ENCODE measurements around the gene TDO2.

The TDO2 gene

GRCh38 chr4:155883895-155884294, 19.6 kb upstream of the TDO2 start:
- no peak for TF ChIP-seq EZH2phosphoT487 (IDR thresholded peaks at IDR 0.05; ENCODE audit: borderline replicate concordance)
- no peak for TF ChIP-seq CTCF (conservative IDR thresholded peaks at IDR 0.05; ENCODE audit: low read length)
- H3K4me2 ChIP-seq (ENCODE audit: low read depth, low read length, poor library complexity, severe bottlenecking), result no peak overlapping the region
- no peaks in the 10 kb centered on the region for H3K79me2 ChIP-seq (ENCODE audit: insufficient read depth, low read length)
- no peak overlapping the region for H3K9ac ChIP-seq (ENCODE audit: low read depth, low read length, poor library complexity, severe bottlenecking)
- H3K36me3 ChIP-seq (ENCODE audit: insufficient read depth, low read length), result no peaks in the 10 kb centered on the region
- H2AFZ ChIP-seq (ENCODE audit: low read length), result no peak overlapping the region
- H4K20me1 ChIP-seq (ENCODE audit: insufficient read depth, low read length, poor library complexity, severe bottlenecking), result no peaks in the 10 kb centered on the region
- no peaks in the 10 kb centered on the region for H3K9me3 ChIP-seq (ENCODE audit: insufficient read depth, low read depth, low read length)
- no peaks in the 10 kb centered on the region for H3K9me2 ChIP-seq (replicated peaks; ENCODE audit: low read depth, low read length)
- H3F3A ChIP-seq (ENCODE audit: low read depth), result no peaks in the 10 kb centered on the region
- H3K4me3 ChIP-seq (ENCODE audit: low read length, poor library complexity, severe bottlenecking), result no peak overlapping the region
- H3K27me3 ChIP-seq (ENCODE audit: insufficient read depth, low read length, poor library complexity, severe bottlenecking), result no peaks in the 10 kb centered on the region
- H3K4me1 ChIP-seq (ENCODE audit: insufficient read depth, low read length, poor library complexity, severe bottlenecking), result no peaks in the 10 kb centered on the region

GRCh38 chr4:155885666-155886065, 17.8 kb upstream of the TDO2 start:
- Histone ChIP-seq H3K4me2 (ENCODE audit: low read depth, low read length, poor library complexity, severe bottlenecking) (no peak overlapping the region), H3K4me1 (ENCODE audit: insufficient read depth, low read length, poor library complexity, severe bottlenecking) (no peaks in the 10 kb centered on the region), H3K9me2 (replicated peaks; ENCODE audit: low read depth, low read length) (no peaks in the 10 kb centered on the region), H4K20me1 (ENCODE audit: insufficient read depth, low read length, poor library complexity, severe bottlenecking) (no peaks in the 10 kb centered on the region), H3F3A (ENCODE audit: low read depth) (no peaks in the 10 kb centered on the region), H3K9ac (ENCODE audit: low read depth, low read length, poor library complexity, severe bottlenecking) (no peak overlapping the region), H3K79me2 (ENCODE audit: insufficient read depth, low read length) (no peaks in the 10 kb centered on the region), H3K9me3 (ENCODE audit: insufficient read depth, low read depth, low read length) (no peaks in the 10 kb centered on the region), H3K4me3 (ENCODE audit: low read length, poor library complexity, severe bottlenecking) (no peak overlapping the region), H3K27me3 (ENCODE audit: insufficient read depth, low read length, poor library complexity, severe bottlenecking) (no peaks in the 10 kb centered on the region), H3K36me3 (ENCODE audit: insufficient read depth, low read length) (no peaks in the 10 kb centered on the region), H2AFZ (ENCODE audit: low read length) (no peak overlapping the region)
- no peak for TF ChIP-seq CTCF (conservative IDR thresholded peaks at IDR 0.05; ENCODE audit: low read length)
- no peak for TF ChIP-seq EZH2phosphoT487 (IDR thresholded peaks at IDR 0.05; ENCODE audit: borderline replicate concordance)

DNA sequence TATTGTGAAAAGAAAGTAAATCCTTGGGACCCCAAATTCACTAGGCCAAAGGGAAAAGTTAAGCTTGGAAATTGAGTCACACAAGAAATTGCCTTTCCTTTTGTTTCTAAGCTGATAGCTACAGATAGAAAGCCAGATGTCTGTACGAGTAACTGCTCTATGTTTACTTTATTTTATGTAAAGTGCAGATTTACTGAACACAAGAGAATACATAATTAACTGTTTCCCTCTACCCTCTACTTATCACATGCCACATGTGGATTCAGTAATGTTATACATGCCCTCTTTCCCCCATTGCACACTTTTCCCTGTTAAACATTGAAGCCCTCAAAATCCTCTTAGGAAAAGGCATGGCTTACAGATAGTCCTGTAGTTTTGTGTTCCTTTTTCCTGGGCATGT, 16.5 kb upstream of the TDO2 start:
- Histone ChIP-seq H3K9me3 (ENCODE audit: insufficient read depth, low read depth, low read length) (no peaks in the 10 kb centered on the region), H3K4me3 (ENCODE audit: low read length, poor library complexity, severe bottlenecking) (no peak overlapping the region), H3K9ac (ENCODE audit: low read depth, low read length, poor library complexity, severe bottlenecking) (no peak overlapping the region), H3K79me2 (ENCODE audit: insufficient read depth, low read length) (no peaks in the 10 kb centered on the region), H3F3A (ENCODE audit: low read depth) (no peaks in the 10 kb centered on the region), H3K36me3 (ENCODE audit: insufficient read depth, low read length) (no peaks in the 10 kb centered on the region), H2AFZ (ENCODE audit: low read length) (no peak overlapping the region), H3K9me2 (replicated peaks; ENCODE audit: low read depth, low read length) (no peaks in the 10 kb centered on the region), H3K27me3 (ENCODE audit: insufficient read depth, low read length, poor library complexity, severe bottlenecking) (no peaks in the 10 kb centered on the region), H3K4me1 (ENCODE audit: insufficient read depth, low read length, poor library complexity, severe bottlenecking) (no peaks in the 10 kb centered on the region), H3K4me2 (ENCODE audit: low read depth, low read length, poor library complexity, severe bottlenecking) (no peak overlapping the region), H4K20me1 (ENCODE audit: insufficient read depth, low read length, poor library complexity, severe bottlenecking) (no peaks in the 10 kb centered on the region)
- TF ChIP-seq CTCF (conservative IDR thresholded peaks at IDR 0.05; ENCODE audit: low read length) (no peak), EZH2phosphoT487 (IDR thresholded peaks at IDR 0.05; ENCODE audit: borderline replicate concordance) (no peak)

Data from Loucy (cell line).